HG02759 (cell line): Measurements from ENCODE around the gene PDHA2.
"Not testable (repeated sequence)": the region's sequence is repeated elsewhere in the genome, so short reads cannot be mapped to it uniquely, and the experiment has no call there.

Experiments
- ATAC-seq: cut with Tn5 transposase; IDR thresholded peaks from one replicate; pipeline ENCODE4 v1.9.1; 2021; ENCODE audit warnings: mild to moderate bottlenecking, moderate library complexity; ENCODE audit not compliant: unreplicated experiment

Gene PDHA2

GRCh38 chr4:95839891-95840290 is at the start of gene PDHA2:
Gene PDHA2 (plus strand): TSS chr4:95840093. CDS start chr4:95840151, 58 bp downstream.
- no peak for ATAC-seq

GRCh38 chr4:95798003-95798402 is 41.9 kb upstream of the PDHA2 start:
- ATAC-seq, result no peak

GRCh38 chr4:95798727-95799126 is 41.2 kb upstream of the PDHA2 start:
- no peak for ATAC-seq

- no peak for ATAC-seq
Measured at GRCh38 chr4:95821867-95822266, 18.0 kb upstream of the PDHA2 start.

GRCh38 chr4:95825546-95825945 is 14.3 kb upstream of the PDHA2 start:
- no peak for ATAC-seq

GRCh38 chr4:95830651-95831050 is 9.2 kb upstream of the PDHA2 start:
- ATAC-seq, result no peak

- no peak for ATAC-seq
Measured at GRCh38 chr4:95831166-95831565, 8.7 kb upstream of the PDHA2 start.

- no peak for ATAC-seq
Measured at GRCh38 chr4:95833711-95834194, 6.1 kb upstream of the PDHA2 start.

GRCh38 chr4:95835672-95836071 is 4.2 kb upstream of the PDHA2 start:
- ATAC-seq, result no peak

GRCh38 chr4:95838192-95838591 is 1.7 kb upstream of the PDHA2 start:
- ATAC-seq, result no peak

- no peak for ATAC-seq
Measured at GRCh38 chr4:95847908-95848460, 8.1 kb downstream of the PDHA2 start.

GRCh38 chr4:95850161-95850560 is 10.3 kb downstream of the PDHA2 start:
- ATAC-seq, result no peak

GRCh38 chr4:95857761-95858160 is 17.9 kb downstream of the PDHA2 start:
- ATAC-seq, result no peak

GRCh38 chr4:95867919-95868318 is 28.0 kb downstream of the PDHA2 start:
- ATAC-seq, result no peak

GRCh38 chr4:95869414-95869813 is 29.5 kb downstream of the PDHA2 start:
- not testable (repeated sequence) for ATAC-seq

- no peak for ATAC-seq
Measured at GRCh38 chr4:95869961-95870500, 30.1 kb downstream of the PDHA2 start.

GRCh38 chr4:95877636-95878035 is 37.7 kb downstream of the PDHA2 start:
- ATAC-seq, result no peak

- ATAC-seq, result no peak
Measured at GRCh38 chr4:95887551-95887950, 47.7 kb downstream of the PDHA2 start.

- ATAC-seq, result no peak
Measured at GRCh38 chr4:95889662-95890061, 49.8 kb downstream of the PDHA2 start.
